Jurkat, Clone E6-1 (cell line): ENCODE measurements around the gene NR2E1.

Experiments used
- DNase-seq: peaks from one replicate; pipeline ENCODE4 v3.0.0-alpha.2; 2011; ENCODE audit warnings: low read depth, low spot score
- H3K4me3 ChIP-seq: 2 replicates; pipeline ENCODE4 v1.5.1; 2011; ENCODE audit warnings: mild to moderate bottlenecking, low read length, control low read depth, moderate library complexity

Gene NR2E1

GRCh38 chr6:108145639-108146038 lies 20.2 kb upstream of the NR2E1 start:
- no peak for DNase-seq
- H3K4me3 ChIP-seq: no peak overlapping the region

DNA sequence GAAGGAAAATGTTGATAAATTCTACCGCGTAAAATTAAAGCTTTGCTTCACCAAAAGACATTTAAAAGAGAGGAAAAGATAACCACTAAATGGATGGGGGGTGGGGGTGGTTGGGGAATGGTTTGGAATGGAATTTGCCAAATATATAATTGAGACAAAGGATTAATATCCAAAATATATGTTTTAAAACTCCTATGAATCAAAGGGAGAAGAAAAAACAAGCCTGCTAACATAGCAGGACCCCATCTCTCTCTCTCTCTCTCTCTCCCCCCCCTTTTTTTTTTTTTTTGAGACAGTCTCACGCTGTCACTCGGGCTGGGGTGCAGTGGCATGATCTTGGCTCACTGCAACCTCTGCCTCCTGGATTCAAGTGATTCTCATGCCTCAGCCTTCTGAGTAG lies 13.4 kb upstream of the NR2E1 start:
- DNase-seq: no peak
- no peak overlapping the region for H3K4me3 ChIP-seq

GRCh38 chr6:108156180-108156937 lies 9.5 kb upstream of the NR2E1 start:
- no peak for DNase-seq
- no peak overlapping the region for H3K4me3 ChIP-seq

DNA sequence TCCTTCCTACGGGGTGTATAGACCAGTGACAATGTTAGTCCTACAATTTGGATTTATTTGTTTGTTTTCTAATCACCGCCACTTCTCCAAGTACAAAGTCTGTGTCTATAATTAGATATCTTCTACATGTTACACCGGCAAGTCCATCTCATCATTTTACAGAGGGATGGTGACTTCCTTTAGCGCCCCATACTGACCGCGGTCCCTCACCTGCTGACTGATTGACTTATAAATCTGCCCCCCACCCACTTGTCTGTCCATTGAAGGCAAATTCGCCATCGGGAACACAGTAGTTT lies 8.9 kb upstream of the NR2E1 start:
- no peak for DNase-seq
- no peak overlapping the region for H3K4me3 ChIP-seq

GRCh38 chr6:108157234-108157980 lies 8.4 kb upstream of the NR2E1 start:
- no peak for DNase-seq
- no peak overlapping the region for H3K4me3 ChIP-seq

DNA sequence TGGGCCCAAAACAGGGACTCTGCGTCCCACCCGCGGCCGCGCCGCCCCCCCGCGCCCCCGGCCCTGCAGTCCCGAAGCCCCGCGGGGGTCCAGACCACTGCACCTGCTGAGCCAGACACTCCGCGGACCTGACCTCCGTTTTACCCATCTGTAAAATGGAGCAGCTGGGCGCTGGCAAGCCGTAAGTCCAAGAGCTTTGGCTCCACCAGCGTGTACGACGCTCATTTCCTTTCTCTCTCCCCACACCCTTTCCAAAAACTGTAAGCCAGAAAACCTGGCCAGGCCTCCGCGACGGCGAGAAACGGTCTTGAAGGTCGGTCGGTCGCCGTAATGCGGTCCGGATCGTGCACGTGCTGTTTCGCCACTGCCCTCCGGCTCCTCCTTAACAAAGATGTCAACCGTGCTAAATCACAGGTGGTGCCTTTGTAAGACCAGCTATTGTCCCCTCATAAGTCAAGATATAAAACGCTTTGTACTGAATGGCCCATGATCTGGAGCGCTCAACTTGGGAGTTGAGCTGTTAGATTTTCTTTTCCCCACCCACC lies 7.8 kb upstream of the NR2E1 start:
- DNase-seq: no peak
- no peak overlapping the region for H3K4me3 ChIP-seq

DNA sequence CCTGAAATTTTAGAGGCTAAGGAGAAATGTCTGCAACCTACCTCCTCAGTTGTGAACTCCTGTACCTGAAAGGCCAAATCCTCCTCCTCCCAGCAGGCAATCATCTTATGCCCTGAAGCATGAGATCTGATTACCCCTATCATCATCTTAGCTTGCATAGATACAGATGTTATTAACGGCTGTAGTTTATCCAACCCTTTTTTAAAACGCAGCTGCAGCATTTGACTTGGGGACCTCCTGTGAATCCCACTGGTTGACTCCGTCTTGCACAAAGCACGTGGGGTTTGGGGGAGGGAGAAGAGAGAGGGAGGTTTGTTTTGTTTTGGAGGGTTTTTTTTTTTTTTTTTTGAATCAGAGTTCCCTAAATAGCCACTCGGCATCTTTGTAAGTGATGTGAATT lies 5.8 kb upstream of the NR2E1 start:
- DNase-seq: no peak
- no peak overlapping the region for H3K4me3 ChIP-seq

- DNase-seq: no peak
Observed at GRCh38 chr6:108161724-108162282, 4.0 kb upstream of the NR2E1 start.

GRCh38 chr6:108163267-108163643 lies 2.6 kb upstream of the NR2E1 start:
- DNase-seq: no peak
- no peak overlapping the region for H3K4me3 ChIP-seq

More at GRCh38 chr6:108161724-108162282, 4.0 kb upstream of the NR2E1 start:
- H3K4me3 ChIP-seq: no peak overlapping the region

GRCh38 chr6:108163644-108164542 lies 1.9 kb upstream of the NR2E1 start:
- DNase-seq: no peak
- no peak overlapping the region for H3K4me3 ChIP-seq

- H3K4me3 ChIP-seq: no peak overlapping the region
- no peak for DNase-seq
Observed at GRCh38 chr6:108164543-108164814, 1.3 kb upstream of the NR2E1 start.

DNA sequence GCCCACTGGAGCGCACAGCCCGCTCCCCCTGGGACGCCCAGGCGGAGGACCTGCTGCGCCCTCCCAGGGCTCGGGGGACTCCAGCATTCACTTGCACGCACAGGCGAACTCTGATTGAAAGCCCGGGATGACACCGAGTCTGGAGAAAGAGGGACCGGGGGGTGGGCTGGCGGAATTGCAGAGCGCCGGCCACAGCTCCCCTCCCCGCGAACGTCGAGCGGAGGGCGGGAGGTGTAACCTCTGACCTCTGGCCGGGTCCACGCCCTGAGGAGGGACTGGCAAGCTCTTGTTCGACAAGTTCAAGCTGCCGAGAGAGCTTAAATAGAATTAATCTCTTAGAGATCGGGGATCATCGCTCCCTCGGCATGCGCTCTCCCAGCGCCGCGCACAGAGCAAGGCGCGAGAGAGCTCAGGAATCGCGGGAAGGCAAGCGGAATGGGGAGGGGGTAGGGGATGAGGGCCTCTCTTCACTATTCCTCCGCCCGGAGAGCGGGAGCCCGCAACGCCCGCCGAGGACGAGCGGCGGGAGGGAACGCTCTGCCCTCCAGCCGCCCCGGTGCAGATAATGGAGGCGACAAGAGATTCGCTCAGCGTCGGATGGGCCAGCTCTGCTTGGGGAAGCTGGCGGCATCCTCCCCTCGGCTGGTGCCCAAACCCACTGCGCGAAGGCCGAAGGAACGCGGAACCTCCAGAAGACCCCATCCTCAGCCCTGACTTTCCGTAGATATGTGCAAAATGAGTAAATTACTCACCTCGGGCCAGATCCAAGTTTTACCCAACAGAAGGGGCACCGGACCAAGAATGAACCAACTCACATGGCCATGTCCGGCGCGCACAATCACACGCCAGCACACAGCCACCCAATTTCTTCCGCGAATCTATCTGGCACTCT lies 761 bp upstream of the NR2E1 start:
- H3K4me3 ChIP-seq: no peak overlapping the region
- DNase-seq: no peak

- no peak overlapping the region for H3K4me3 ChIP-seq
- no peak for DNase-seq
Observed at GRCh38 chr6:108166664-108167448, 1.0 kb downstream of the NR2E1 start.

DNA sequence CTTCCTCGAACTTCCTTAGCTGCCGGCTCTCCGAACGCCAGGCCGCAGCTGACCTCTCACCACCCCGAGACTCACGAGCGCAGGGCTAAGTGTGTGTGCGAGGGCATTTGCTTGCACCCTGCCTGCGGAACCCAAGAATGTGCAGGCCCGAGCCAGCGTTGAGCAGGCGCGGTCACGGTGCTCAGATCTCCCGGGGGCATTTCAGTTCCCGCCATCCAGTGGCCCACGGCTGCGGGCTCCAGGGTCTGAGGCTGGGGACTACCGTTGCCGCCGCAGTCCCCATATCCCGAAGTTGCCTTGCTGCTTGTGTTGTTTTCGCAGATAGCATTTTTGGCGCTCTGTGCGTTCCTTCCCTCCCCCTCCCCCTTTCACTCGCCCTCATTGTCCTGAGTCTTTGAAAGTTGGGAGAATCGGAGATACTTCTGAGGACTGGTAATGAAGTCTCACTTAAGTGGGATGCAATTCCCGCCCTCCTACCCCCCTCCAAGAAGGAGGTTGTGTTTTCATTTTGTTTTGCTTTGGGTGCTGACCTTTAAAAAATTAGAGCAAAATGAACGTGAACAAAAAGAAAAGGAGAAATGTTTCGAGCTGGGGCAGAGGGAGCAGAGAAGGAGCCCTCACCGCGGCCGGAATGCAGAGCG lies 1.7 kb downstream of the NR2E1 start:
- no peak for DNase-seq
- no peak overlapping the region for H3K4me3 ChIP-seq

DNA sequence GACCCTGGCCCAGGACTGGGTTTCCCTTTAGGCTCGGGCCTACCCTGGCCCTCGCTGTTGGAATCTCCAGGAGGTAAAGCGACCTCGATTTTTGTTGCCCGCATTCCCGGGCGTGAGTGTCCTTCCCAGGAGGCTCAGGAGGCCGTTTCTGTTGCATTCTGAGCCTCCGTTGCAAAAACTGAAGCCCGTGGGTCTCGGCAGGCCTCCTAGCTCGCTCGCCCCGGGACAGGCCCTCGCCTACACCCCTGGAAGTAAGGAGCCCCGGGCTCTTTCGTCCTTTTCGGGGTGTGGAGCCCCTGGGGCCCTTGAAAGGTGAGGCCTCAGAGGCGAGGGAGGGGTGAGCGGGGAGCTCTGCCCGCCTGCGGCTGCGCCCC lies 2.3 kb downstream of the NR2E1 start:
- DNase-seq: no peak
- no peak overlapping the region for H3K4me3 ChIP-seq

- no peak for DNase-seq
- no peak overlapping the region for H3K4me3 ChIP-seq
Observed at GRCh38 chr6:108168501-108169463, 3.0 kb downstream of the NR2E1 start.
